GM23338 (cell line): ENCODE measurements around the gene KCNK16. TPM values are rescaled to one million over a fixed set of nuclear protein-coding genes. Genes with fewer than 3 reads are reported as not detected.

ENCODE experiments used
- ATAC-seq: fragments of 200-7000 bp; cut with Tn5 transposase; 3 replicates; pipeline ENCODE4 v1.9.1; 2020
- DNase-seq: peaks from one replicate; pipeline ENCODE4 v3.0.0-alpha.2; 2015; ENCODE audit warnings: low spot score
- H2AFZ ChIP-seq: fragments of 200-600 bp; sonication (generic); 2 replicates; pipeline ENCODE4 v1.8.0; 2016; ENCODE audit warnings: antibody characterized with exemption, mild to moderate bottlenecking, moderate library complexity
- H3F3A ChIP-seq: fragments of 200-600 bp; sonication (generic); replicated peaks from 2 replicates; pipeline ENCODE4 v1.8.0; 2017; ENCODE audit warnings: antibody characterized with exemption, mixed run types, low read depth
- H3K27ac ChIP-seq: fragments of 200-600 bp; sonication (generic); 2 replicates; pipeline ENCODE4 v1.6.1; 2016; ENCODE audit warnings: low read depth
- H3K27me3 ChIP-seq: fragments of 200-600 bp; sonication (generic); 2 replicates; pipeline ENCODE4 v1.8.0; 2016; ENCODE audit warnings: mild to moderate bottlenecking, mixed run types, moderate library complexity; ENCODE audit not compliant: insufficient read depth
- H3K36me3 ChIP-seq: fragments of 200-600 bp; sonication (generic); 2 replicates; pipeline ENCODE4 v1.8.0; 2016; ENCODE audit warnings: mild to moderate bottlenecking; ENCODE audit not compliant: insufficient read depth
- H3K4me1 ChIP-seq: fragments of 200-600 bp; sonication (generic); 2 replicates; pipeline ENCODE4 v1.8.0; 2016; ENCODE audit warnings: mild to moderate bottlenecking, moderate library complexity; ENCODE audit not compliant: insufficient read depth
- H3K4me2 ChIP-seq: fragments of 200-600 bp; sonication (generic); 2 replicates; pipeline ENCODE4 v1.7.1; 2017; ENCODE audit warnings: mixed run types
- H3K4me3 ChIP-seq: fragments of 200-600 bp; sonication (generic); 2 replicates; pipeline ENCODE4 v1.6.1; 2016; ENCODE audit warnings: mixed run types
- H3K79me2 ChIP-seq: fragments of 200-600 bp; sonication (generic); replicated peaks from 2 replicates; pipeline ENCODE4 v1.8.0; 2017; ENCODE audit warnings: mild to moderate bottlenecking; ENCODE audit not compliant: insufficient read depth
- H3K9me2 ChIP-seq: fragments of 200-600 bp; sonication (generic); 2 replicates; pipeline ENCODE4 v1.8.0; 2017; ENCODE audit not compliant: insufficient read depth
- H4K20me1 ChIP-seq: fragments of 200-600 bp; sonication (generic); replicated peaks from 2 replicates; pipeline ENCODE4 v1.8.0; 2017; ENCODE audit warnings: mild to moderate bottlenecking; ENCODE audit not compliant: insufficient read depth
- H3K27ac Mint-ChIP-seq: 2 replicates; pipeline ENCODE4 v1.8.0; 2020; ENCODE audit warnings: inconsistent platforms, mild to moderate bottlenecking, moderate library complexity, mixed read lengths
- H3K27me3 Mint-ChIP-seq: 3 replicates; pipeline ENCODE4 v1.8.0; 2022; ENCODE audit warnings: low read depth, mild to moderate bottlenecking, moderate library complexity, mixed read lengths, inconsistent platforms; ENCODE audit not compliant: insufficient read depth, poor library complexity
- H3K36me3 Mint-ChIP-seq: 3 replicates; pipeline ENCODE4 v1.8.0; 2021; ENCODE audit warnings: low read depth, mild to moderate bottlenecking, inconsistent platforms, moderate library complexity, mixed read lengths
- H3K4me1 Mint-ChIP-seq: 3 replicates; pipeline ENCODE4 v1.8.0; 2020; ENCODE audit warnings: mild to moderate bottlenecking, inconsistent platforms, mixed read lengths
- H3K4me3 Mint-ChIP-seq: 3 replicates; pipeline ENCODE4 v1.8.0; 2021; ENCODE audit warnings: moderate library complexity, mild to moderate bottlenecking, inconsistent platforms, mixed read lengths
- H3K9me3 Mint-ChIP-seq: 3 replicates; pipeline ENCODE4 v1.8.0; 2020; ENCODE audit warnings: moderate library complexity, mild to moderate bottlenecking, inconsistent platforms, mixed read lengths
- CREB1 ChIP-seq: fragments of 250-450 bp; sonication (Bioruptor Pico); IDR thresholded peaks from 2 replicates; pipeline ENCODE4 v1.5.0; 2020; ENCODE audit warnings: low read depth, mild to moderate bottlenecking, moderate library complexity
- CTCF ChIP-seq, 2 experiments: fragments of 200-600 bp in 1 of 2; sonication (generic) in 1 of 2; conservative IDR thresholded peaks; 2 replicates each; pipeline versions ENCODE4 v1.5.1 to v1.6.1; 2016 to 2017; ENCODE audit warnings: antibody characterized with exemption in 2 of 2, low read depth in 2 of 2, mild to moderate bottlenecking in 2 of 2, moderate library complexity in 1 of 2
- EZH2 ChIP-seq: fragments of 200-600 bp; sonication (generic); IDR thresholded peaks from one replicate; pipeline ENCODE4 v1.8.0; 2017; ENCODE audit warnings: antibody characterized with exemption, mild to moderate bottlenecking, low read depth; ENCODE audit not compliant: unreplicated experiment
- EZH2phosphoT487 ChIP-seq: fragments of 200-600 bp; sonication (generic); IDR thresholded peaks from one replicate; pipeline ENCODE4 v1.8.1; 2018; ENCODE audit warnings: antibody characterized with exemption; ENCODE audit not compliant: unreplicated experiment
- NANOG ChIP-seq: IDR thresholded peaks from 2 replicates; pipeline ENCODE4 v1.6.1; 2016; ENCODE audit warnings: antibody characterized with exemption, borderline replicate concordance
- STAT1 ChIP-seq: IDR thresholded peaks from one replicate; pipeline ENCODE4 v1.6.1; 2016; ENCODE audit warnings: antibody characterized with exemption; ENCODE audit not compliant: unreplicated experiment
- ZNF114 ChIP-seq: fragments of 250-450 bp; sonication (Bioruptor Pico); IDR thresholded peaks from 2 replicates; pipeline ENCODE4 v1.5.0; 2020; ENCODE audit warnings: mild to moderate bottlenecking, moderate library complexity
- ZNF331 ChIP-seq: fragments of 250-450 bp; sonication (Bioruptor Pico); IDR thresholded peaks from 2 replicates; pipeline ENCODE4 v1.5.0; 2020; ENCODE audit warnings: low read depth, mild to moderate bottlenecking, moderate library complexity
- polyA plus RNA-seq: library from polyadenylated mRNA; unstranded; fragments of >200 nt; fragmentation: Nextera tagmentation; extraction: Ambion mirVana; gene quantifications from 2 replicates; pipeline ENCODE4 v1.2.1, GENCODE V29; 2016
- total RNA-seq: library from RNA; depleted of rRNA; stranded (reverse); fragments of >200 nt; shearing (Covaris generic); gene quantifications from 2 replicates; pipeline ENCODE4 v1.2.3, GENCODE V29; 2014
- TF ChIP-seq, protein P1 (sequence below): IDR thresholded peaks from one replicate; pipeline ENCODE4 v1.6.1; 2018; ENCODE audit warnings: antibody characterized with exemption; ENCODE audit not compliant: unreplicated experiment

KCNK16 gene
- total and polyA plus RNA-seq, 2 experiments from 2014 or later, result not detected

GRCh38 chr6:39307462-39307861 is 15.0 kb downstream of the KCNK16 start:
- Histone ChIP-seq H3K36me3 (no peaks in the 10 kb centered on the region), H3F3A (no peaks in the 10 kb centered on the region), H3K9me2 (no peaks in the 10 kb centered on the region), H2AFZ (no peak overlapping the region), H3K79me2 (no peaks in the 10 kb centered on the region), H3K4me1 (peaks cover 8% of the 10 kb centered on the region), H3K27me3 (peaks cover 15% of the 10 kb centered on the region), H3K4me2 (no peak overlapping the region), H3K4me3 (no peak overlapping the region), H4K20me1 (no peaks in the 10 kb centered on the region), H3K27ac (no peak overlapping the region)
- ATAC-seq (no peak), DNase-seq (no peak)
- Mint-ChIP-seq H3K4me3 (no peak overlapping the region), H3K36me3 (no peaks in the 10 kb centered on the region), H3K27ac (no peak overlapping the region), H3K27me3 (peaks cover 20% of the 10 kb centered on the region), H3K9me3 (no peaks in the 10 kb centered on the region; the same call in 2 of the 3 replicates), H3K4me1 (peaks cover 10% of the 10 kb centered on the region; the same call in 2 of the 3 replicates)
- no peak for TF ChIP-seq ZNF114 (CRISPR knock-in tag)
- TF ChIP-seq, protein P1, sequence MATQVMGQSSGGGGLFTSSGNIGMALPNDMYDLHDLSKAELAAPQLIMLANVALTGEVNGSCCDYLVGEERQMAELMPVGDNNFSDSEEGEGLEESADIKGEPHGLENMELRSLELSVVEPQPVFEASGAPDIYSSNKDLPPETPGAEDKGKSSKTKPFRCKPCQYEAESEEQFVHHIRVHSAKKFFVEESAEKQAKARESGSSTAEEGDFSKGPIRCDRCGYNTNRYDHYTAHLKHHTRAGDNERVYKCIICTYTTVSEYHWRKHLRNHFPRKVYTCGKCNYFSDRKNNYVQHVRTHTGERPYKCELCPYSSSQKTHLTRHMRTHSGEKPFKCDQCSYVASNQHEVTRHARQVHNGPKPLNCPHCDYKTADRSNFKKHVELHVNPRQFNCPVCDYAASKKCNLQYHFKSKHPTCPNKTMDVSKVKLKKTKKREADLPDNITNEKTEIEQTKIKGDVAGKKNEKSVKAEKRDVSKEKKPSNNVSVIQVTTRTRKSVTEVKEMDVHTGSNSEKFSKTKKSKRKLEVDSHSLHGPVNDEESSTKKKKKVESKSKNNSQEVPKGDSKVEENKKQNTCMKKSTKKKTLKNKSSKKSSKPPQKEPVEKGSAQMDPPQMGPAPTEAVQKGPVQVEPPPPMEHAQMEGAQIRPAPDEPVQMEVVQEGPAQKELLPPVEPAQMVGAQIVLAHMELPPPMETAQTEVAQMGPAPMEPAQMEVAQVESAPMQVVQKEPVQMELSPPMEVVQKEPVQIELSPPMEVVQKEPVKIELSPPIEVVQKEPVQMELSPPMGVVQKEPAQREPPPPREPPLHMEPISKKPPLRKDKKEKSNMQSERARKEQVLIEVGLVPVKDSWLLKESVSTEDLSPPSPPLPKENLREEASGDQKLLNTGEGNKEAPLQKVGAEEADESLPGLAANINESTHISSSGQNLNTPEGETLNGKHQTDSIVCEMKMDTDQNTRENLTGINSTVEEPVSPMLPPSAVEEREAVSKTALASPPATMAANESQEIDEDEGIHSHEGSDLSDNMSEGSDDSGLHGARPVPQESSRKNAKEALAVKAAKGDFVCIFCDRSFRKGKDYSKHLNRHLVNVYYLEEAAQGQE, result no peak
- no peak for TF ChIP-seq ZNF331 (CRISPR knock-in tag)
- TF ChIP-seq EZH2, result no peak
- TF ChIP-seq CREB1 (CRISPR knock-in tag), result no peak

DNA sequence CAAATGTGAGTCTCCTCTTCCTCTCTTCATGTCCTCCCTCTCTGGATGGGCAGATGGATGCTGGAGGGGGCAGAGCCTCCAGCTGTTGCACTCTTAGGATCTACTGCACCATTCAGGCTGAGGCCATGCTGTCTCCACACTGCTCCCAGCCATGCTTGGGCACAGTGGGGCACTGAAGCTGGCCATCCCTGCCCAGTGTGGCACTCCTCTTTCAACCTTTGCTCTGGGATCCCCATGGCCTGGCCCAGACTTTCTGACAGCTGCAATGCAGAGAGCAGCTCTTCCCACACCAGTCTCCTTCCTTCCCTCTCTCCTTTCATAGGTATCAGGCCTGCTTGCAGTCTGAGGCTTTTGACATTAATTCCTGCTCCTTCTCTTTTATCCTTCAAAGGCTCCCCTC is 17.6 kb downstream of the KCNK16 start:
- Histone ChIP-seq H3K27ac (no peak overlapping the region), H3K27me3 (no peaks in the 10 kb centered on the region), H3K4me3 (no peak overlapping the region), H3K36me3 (no peaks in the 10 kb centered on the region), H3K4me1 (peaks cover 6% of the 10 kb centered on the region), H4K20me1 (no peaks in the 10 kb centered on the region), H3K9me2 (no peaks in the 10 kb centered on the region), H2AFZ (no peak overlapping the region), H3F3A (no peaks in the 10 kb centered on the region), H3K4me2 (no peak overlapping the region), H3K79me2 (no peaks in the 10 kb centered on the region)
- Mint-ChIP-seq H3K4me1 (peaks cover 20% of the 10 kb centered on the region), H3K36me3 (no peaks in the 10 kb centered on the region), H3K27me3 (peaks cover 2% of the 10 kb centered on the region), H3K27ac (no peak overlapping the region), H3K9me3 (no peaks in the 10 kb centered on the region; the same call in 2 of the 3 replicates), H3K4me3 (no peak overlapping the region; the same call in 2 of the 3 replicates)
- no peak for ATAC-seq
- no peak for DNase-seq
- no peak for TF ChIP-seq EZH2
- no peak for TF ChIP-seq CTCF (conservative IDR thresholded peaks at IDR 0.05; ENCODE audit: low read depth in 2 of 2)
- TF ChIP-seq STAT1, result no peak
- TF ChIP-seq ZNF331 (CRISPR knock-in tag), result no peak
- no peak for TF ChIP-seq NANOG
- no peak for TF ChIP-seq EZH2phosphoT487
